Mesothelial cell of epicardium (in vitro differentiated cells): ENCODE data around the gene SFMBT1. TPM values are rescaled to one million over a fixed set of nuclear protein-coding genes. Genes with fewer than 3 reads are reported as not detected.

Source experiments
- DNase-seq, 2 experiments: peaks; one replicate each; pipeline ENCODE4 v3.0.0; 2021; ENCODE audit warnings: low spot score in 2 of 2; ENCODE audit not compliant: unreplicated experiment in 2 of 2
- H3K27ac Mint-ChIP-seq: 2 replicates; pipeline ENCODE4 v1.8.0; 2021; ENCODE audit warnings: mixed read lengths
- H3K27me3 Mint-ChIP-seq: 2 replicates; pipeline ENCODE4 v1.8.0; 2021; ENCODE audit warnings: low read depth, mixed read lengths
- H3K36me3 Mint-ChIP-seq: 2 replicates; pipeline ENCODE4 v1.8.0; 2021; ENCODE audit warnings: mixed read lengths
- H3K4me1 Mint-ChIP-seq: 2 replicates; pipeline ENCODE4 v1.8.0; 2021; ENCODE audit warnings: mixed read lengths
- H3K4me3 Mint-ChIP-seq: 2 replicates; pipeline ENCODE4 v1.8.0; 2021; ENCODE audit warnings: mild to moderate bottlenecking, moderate library complexity, mixed read lengths
- H3K9me3 Mint-ChIP-seq: 2 replicates; pipeline ENCODE4 v1.8.0; 2021; ENCODE audit warnings: mixed read lengths
- total RNA-seq: library from RNA; stranded (reverse); gene quantifications from 3 replicates; pipeline ENCODE4 v1.2.1, GENCODE V29; 2021
- TF ChIP-seq, protein P1 (sequence below): fragments of 200-600 bp; sonication (generic); IDR thresholded peaks from one replicate; pipeline ENCODE4 v1.5.0; 2021; ENCODE audit warnings: antibody characterized with exemption; ENCODE audit not compliant: unreplicated experiment

SFMBT1 gene
- total RNA-seq, 1 donor from 2014 or later: 4.4 TPM

DNA sequence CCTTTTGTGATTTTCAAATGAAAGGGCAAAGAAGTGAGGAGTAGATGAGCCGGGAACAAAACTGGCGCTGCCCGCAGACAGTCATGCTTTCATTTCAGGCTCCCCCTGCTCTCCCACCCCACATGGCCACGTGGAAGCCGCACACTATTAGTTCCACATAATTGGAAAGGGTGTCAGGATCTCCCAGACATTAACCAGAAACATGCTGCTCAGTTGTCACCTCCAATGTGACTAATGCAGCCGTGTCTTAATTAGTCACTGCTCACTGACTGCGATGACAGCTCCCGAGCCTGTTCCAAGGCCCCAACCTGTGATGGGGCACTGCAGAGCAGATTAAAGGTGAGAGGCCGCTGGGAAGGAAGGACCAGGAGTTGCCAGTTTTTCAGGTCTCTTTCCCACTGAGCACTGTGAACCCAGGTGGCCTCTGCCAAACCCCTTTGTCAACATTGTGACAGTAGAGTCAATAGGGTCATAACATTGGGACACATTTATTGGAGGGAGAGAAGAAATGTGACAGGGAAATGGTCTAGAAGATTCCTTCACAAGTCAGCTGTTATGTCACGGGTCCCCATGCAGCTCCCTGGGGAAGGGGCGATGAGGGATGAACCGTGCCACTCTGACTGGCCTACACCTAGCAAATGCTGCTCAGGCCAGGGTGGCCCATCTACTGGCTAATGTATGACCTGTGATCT, 38.6 kb upstream of the SFMBT1 start:
- Mint-ChIP-seq H3K9me3 (no peaks in the 10 kb centered on the region), H3K36me3 (peaks cover 5% of the 10 kb centered on the region), H3K4me3 (no peak overlapping the region), H3K27me3 (no peaks in the 10 kb centered on the region), H3K4me1 (no peaks in the 10 kb centered on the region), H3K27ac (no peak overlapping the region)
- TF ChIP-seq, protein P1, sequence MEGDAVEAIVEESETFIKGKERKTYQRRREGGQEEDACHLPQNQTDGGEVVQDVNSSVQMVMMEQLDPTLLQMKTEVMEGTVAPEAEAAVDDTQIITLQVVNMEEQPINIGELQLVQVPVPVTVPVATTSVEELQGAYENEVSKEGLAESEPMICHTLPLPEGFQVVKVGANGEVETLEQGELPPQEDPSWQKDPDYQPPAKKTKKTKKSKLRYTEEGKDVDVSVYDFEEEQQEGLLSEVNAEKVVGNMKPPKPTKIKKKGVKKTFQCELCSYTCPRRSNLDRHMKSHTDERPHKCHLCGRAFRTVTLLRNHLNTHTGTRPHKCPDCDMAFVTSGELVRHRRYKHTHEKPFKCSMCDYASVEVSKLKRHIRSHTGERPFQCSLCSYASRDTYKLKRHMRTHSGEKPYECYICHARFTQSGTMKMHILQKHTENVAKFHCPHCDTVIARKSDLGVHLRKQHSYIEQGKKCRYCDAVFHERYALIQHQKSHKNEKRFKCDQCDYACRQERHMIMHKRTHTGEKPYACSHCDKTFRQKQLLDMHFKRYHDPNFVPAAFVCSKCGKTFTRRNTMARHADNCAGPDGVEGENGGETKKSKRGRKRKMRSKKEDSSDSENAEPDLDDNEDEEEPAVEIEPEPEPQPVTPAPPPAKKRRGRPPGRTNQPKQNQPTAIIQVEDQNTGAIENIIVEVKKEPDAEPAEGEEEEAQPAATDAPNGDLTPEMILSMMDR: no peak
- DNase-seq: no peak

DNA sequence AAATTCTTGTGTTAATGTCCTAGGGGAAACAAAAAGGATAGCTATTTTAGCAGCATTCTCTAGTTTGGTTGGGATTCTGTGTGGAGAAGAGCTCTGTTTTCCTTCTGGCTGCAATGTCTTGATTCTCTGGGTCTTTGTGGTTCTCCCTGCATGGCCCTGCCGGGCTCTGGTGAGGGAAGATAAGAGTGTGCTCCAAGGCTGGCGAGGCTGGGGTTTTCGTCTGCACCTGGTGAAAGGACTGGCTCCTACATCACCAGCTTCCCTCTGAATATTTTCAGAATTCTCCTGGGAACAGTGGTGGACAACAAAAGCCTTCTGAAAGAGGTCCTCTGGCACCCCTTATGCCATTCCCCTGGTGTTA, 38.1 kb upstream of the SFMBT1 start:
- no peak for DNase-seq
- Mint-ChIP-seq H3K36me3 (peaks cover 5% of the 10 kb centered on the region), H3K9me3 (no peaks in the 10 kb centered on the region), H3K27me3 (no peaks in the 10 kb centered on the region), H3K27ac (no peak overlapping the region), H3K4me3 (no peak overlapping the region), H3K4me1 (no peaks in the 10 kb centered on the region)
- TF ChIP-seq, protein P1: no peak

DNA sequence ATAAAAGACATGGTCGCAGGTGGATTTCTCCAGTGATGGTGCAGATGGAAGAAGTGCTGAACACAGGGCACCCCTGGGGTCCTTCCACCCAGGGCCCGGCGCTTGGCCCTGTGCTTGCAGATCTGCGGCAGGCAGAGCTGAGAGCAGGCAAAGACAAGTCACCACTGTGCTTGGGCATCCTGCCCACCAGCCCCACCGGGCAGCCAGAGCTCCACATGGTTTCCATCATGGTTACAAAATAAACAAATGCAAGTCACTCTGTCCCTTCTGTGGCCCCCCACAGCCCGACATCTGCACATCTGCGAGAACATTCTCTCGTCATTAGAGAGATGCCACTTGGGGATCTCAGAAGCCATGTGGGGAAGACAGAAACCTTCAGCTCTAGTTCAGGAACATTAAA, 37.6 kb upstream of the SFMBT1 start:
- Mint-ChIP-seq H3K36me3 (peaks cover 5% of the 10 kb centered on the region), H3K4me1 (no peaks in the 10 kb centered on the region), H3K27me3 (no peaks in the 10 kb centered on the region), H3K27ac (no peak overlapping the region), H3K4me3 (no peak overlapping the region), H3K9me3 (no peaks in the 10 kb centered on the region)
- DNase-seq: no peak
- TF ChIP-seq, protein P1: no peak

DNA sequence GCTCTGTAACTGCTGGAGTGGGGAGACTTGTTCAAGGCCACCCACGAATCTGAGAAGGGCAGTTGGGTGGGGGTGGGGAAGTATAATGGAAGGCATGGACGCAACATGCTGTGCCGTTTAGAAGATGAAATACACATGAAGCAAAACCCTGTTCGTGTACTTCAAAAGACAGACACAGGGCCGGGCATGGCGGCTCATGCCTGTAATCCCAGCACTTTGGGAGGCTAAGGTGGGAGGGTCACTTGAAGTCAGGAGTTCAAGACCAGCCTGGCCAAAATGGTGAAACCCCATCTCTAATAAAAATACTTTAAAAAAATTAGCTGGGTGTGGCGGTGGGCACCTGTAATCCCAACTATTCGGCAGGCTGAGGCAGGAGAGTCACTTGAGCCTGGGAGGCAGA, 36.9 kb upstream of the SFMBT1 start:
- H3K36me3 Mint-ChIP-seq: peaks cover under 1% of the 10 kb centered on the region
- no peak overlapping the region for H3K27ac Mint-ChIP-seq
- H3K9me3 Mint-ChIP-seq: no peaks in the 10 kb centered on the region
- no peaks in the 10 kb centered on the region for H3K27me3 Mint-ChIP-seq
- no peak for DNase-seq
- no peak overlapping the region for H3K4me3 Mint-ChIP-seq
- TF ChIP-seq, protein P1: no peak
- no peaks in the 10 kb centered on the region for H3K4me1 Mint-ChIP-seq

DNA sequence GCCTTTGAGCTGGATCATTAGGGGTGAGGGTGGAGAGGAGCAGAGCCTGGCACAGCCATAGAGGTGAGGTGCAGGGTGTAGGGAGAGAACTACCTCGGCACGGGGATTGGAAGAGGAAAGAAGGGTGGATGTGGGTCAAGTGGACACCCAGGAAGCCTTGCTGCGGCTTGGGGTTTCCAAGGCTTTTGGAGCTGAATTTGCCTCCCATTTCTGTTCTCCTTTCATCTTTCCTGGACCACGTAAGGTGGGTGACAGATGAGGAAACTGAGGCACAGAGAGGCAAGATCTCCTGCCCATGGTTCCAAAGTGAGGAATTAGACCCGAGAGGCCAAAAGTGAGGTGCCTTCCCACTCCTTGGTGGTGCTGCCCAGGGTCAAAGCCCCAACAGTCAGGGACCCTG, 35.4 kb upstream of the SFMBT1 start:
- no peak for DNase-seq
- Mint-ChIP-seq H3K27ac (no peak overlapping the region), H3K27me3 (no peaks in the 10 kb centered on the region), H3K36me3 (no peaks in the 10 kb centered on the region), H3K4me3 (no peak overlapping the region), H3K9me3 (no peaks in the 10 kb centered on the region), H3K4me1 (no peaks in the 10 kb centered on the region)
- TF ChIP-seq, protein P1: no peak

DNA sequence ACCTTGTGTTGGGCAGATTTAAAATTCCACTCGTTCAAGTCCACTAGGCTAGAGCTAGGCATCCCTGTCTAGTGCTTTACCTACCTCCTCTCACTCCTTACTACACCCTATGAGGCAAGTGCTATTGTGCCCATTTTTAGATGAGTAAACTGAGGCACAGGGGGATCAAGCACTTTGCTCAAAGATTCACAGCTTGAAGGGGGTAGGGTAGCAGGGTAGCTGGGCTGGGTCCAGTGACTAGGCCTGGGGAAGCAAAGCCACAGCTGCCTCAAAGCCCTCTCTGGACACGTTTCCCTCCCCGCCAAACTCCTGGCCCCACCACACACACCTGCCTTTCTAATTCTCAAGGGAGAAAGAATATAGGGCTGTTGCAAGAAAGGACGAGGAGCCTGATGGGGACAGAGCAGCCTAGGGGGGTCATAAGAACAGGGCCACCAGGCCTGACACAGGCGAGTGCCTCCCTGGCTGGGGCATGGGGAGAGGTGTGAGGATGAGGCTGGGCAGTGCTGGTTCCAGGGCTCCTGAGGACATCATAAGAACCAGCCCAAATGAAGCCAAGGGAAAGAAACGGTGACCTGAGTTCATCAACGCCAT, 34.8 kb upstream of the SFMBT1 start:
- DNase-seq: no peak
- Mint-ChIP-seq H3K9me3 (no peaks in the 10 kb centered on the region), H3K27me3 (no peaks in the 10 kb centered on the region), H3K27ac (no peak overlapping the region), H3K4me1 (no peaks in the 10 kb centered on the region), H3K4me3 (no peak overlapping the region), H3K36me3 (no peaks in the 10 kb centered on the region)
- TF ChIP-seq, protein P1: no peak
